ENCODE data around the gene MYO10.
"Not testable (repeated sequence)": the region's sequence is repeated elsewhere in the genome, so short reads cannot be mapped to it uniquely, and the experiment has no call there.

Gene MYO10

GRCh38 chr5:16772556-16772955 is 163.5 kb downstream of the MYO10 start:
- DNase-seq: no peak

GRCh38 chr5:16768184-16768583 is 167.9 kb downstream of the MYO10 start:
- no peak for DNase-seq

- no peak for DNase-seq
Observed at GRCh38 chr5:16763211-16763610, 172.9 kb downstream of the MYO10 start.

GRCh38 chr5:16759147-16759773 is 176.8 kb downstream of the MYO10 start:
- peak; percentile 7 for DNase-seq

- no peak for DNase-seq
Observed at GRCh38 chr5:16757989-16758501, 178.0 kb downstream of the MYO10 start.

GRCh38 chr5:16757577-16757976 is 178.5 kb downstream of the MYO10 start:
- not testable (repeated sequence) for DNase-seq

- DNase-seq: no peak
Observed at GRCh38 chr5:16757146-16757545, 178.9 kb downstream of the MYO10 start.

GRCh38 chr5:16756692-16757091 is 179.4 kb downstream of the MYO10 start:
- DNase-seq: no peak

- DNase-seq: no peak
Observed at GRCh38 chr5:16755641-16756040, 180.4 kb downstream of the MYO10 start.

- DNase-seq: no peak
Observed at GRCh38 chr5:16754601-16755000, 181.5 kb downstream of the MYO10 start.

- no peak for DNase-seq
Observed at GRCh38 chr5:16754086-16754485, 182.0 kb downstream of the MYO10 start.

GRCh38 chr5:16750445-16750844 is 185.6 kb downstream of the MYO10 start:
- DNase-seq: no peak

- no peak for DNase-seq
Observed at GRCh38 chr5:16749626-16750025, 186.5 kb downstream of the MYO10 start.

- DNase-seq: no peak
Observed at GRCh38 chr5:16744164-16744880, 191.8 kb downstream of the MYO10 start.

GRCh38 chr5:16742938-16743337 is 193.2 kb downstream of the MYO10 start:
- DNase-seq: no peak

- DNase-seq: no peak
Observed at GRCh38 chr5:16740811-16741392, 195.2 kb downstream of the MYO10 start.

GRCh38 chr5:16740066-16740810 is 195.8 kb downstream of the MYO10 start:
- no peak for DNase-seq

GRCh38 chr5:16738393-16738792 is 197.7 kb downstream of the MYO10 start:
- DNase-seq: not testable (repeated sequence)

GRCh38 chr5:16737620-16738364 is 198.3 kb downstream of the MYO10 start:
- DNase-seq: no peak

- no peak for DNase-seq
Observed at GRCh38 chr5:16737209-16737608, 198.9 kb downstream of the MYO10 start.

- DNase-seq: no peak
Observed at GRCh38 chr5:16736158-16736995, 199.7 kb downstream of the MYO10 start.

Data from GF-D8 (cell line).